Fibroblast of the aortic adventitia (primary cell): Measurements from ENCODE around the gene TMEM234. TPM values are rescaled to one million over a fixed set of nuclear protein-coding genes. Genes with fewer than 3 reads are reported as not detected.

ENCODE experiments used
- DNase-seq: peaks from one replicate; pipeline ENCODE4 v3.0.0-alpha.2; 2010; ENCODE audit warnings: low read depth
- H3K4me3 ChIP-seq: 2 replicates; pipeline ENCODE4 v1.5.1; 2011; ENCODE audit warnings: low read depth, mild to moderate bottlenecking, control low read depth, low read length, moderate library complexity
- CTCF ChIP-seq: IDR thresholded peaks from 2 replicates; pipeline ENCODE4 v1.5.1; 2011; ENCODE audit warnings: mild to moderate bottlenecking, low read length, control low read depth, inconsistent platforms; ENCODE audit not compliant: insufficient read depth
- total RNA-seq: library from RNA; depleted of rRNA; stranded (reverse); fragments of >200 nt; gene quantifications from 2 replicates; pipeline ENCODE4 v1.2.3, GENCODE V29; 2012; ENCODE audit warnings: low replicate concordance

TMEM234 gene
- total RNA-seq, 1 donor, result 18.3 TPM

GRCh38 chr1:32182060-32182459, 40.1 kb downstream of the TMEM234 start:
- no peak for TF ChIP-seq CTCF
- peak overlapping the region; percentile 65 for H3K4me3 ChIP-seq
- DNase-seq, result peak; percentile 53

- no peak for TF ChIP-seq CTCF
- DNase-seq, result no peak
- H3K4me3 ChIP-seq, result peak overlapping the region; percentile 65
Measured at GRCh38 chr1:32181563-32181962, 40.6 kb downstream of the TMEM234 start.

- no peak for DNase-seq
- H3K4me3 ChIP-seq, result peak overlapping the region; percentile 65
- no peak for TF ChIP-seq CTCF
Measured at GRCh38 chr1:32181065-32181464, 41.1 kb downstream of the TMEM234 start.

- TF ChIP-seq CTCF, result no peak
- peak; percentile 60 for DNase-seq
- H3K4me3 ChIP-seq, result peak overlapping the region; percentile 65
Measured at GRCh38 chr1:32180186-32181060, 41.7 kb downstream of the TMEM234 start.

GRCh38 chr1:32179443-32180185, 42.5 kb downstream of the TMEM234 start, which contains the start of gene TXLNA:
TXLNA (plus strand) TSS chr1:32179675; CDS start chr1:32180346, 671 bp downstream.
- DNase-seq, result peak; percentile 88
- peak; percentile 6 for TF ChIP-seq CTCF

GRCh38 chr1:32179193-32179442, 43.0 kb downstream of the TMEM234 start:
- no peak for TF ChIP-seq CTCF
- DNase-seq, result no peak

More at GRCh38 chr1:32179443-32180185, 42.5 kb downstream of the TMEM234 start, which contains the start of gene TXLNA:
- peak within 1 kb of the TSS; percentile 65 for H3K4me3 ChIP-seq

More at GRCh38 chr1:32179193-32179442, 43.0 kb downstream of the TMEM234 start:
- H3K4me3 ChIP-seq, result peak overlapping the region; percentile 65
